NCI-H446 treated with DMSO at 0.1 percent for 48 hours (cell line): Measurements from ENCODE around the gene TMEM255B.
"Not testable (repeated sequence)": the region's sequence is repeated elsewhere in the genome, so short reads cannot be mapped to it uniquely, and the experiment has no call there.

Experiments used
- DNase-seq: peaks from one replicate; lab custom pipeline; 2025; lab: John Stamatoyannopoulos, UW

Gene TMEM255B

GRCh38 chr13:113749507-113749906 lies 9.5 kb upstream of the TMEM255B start:
- DNase-seq: no peak

DNA sequence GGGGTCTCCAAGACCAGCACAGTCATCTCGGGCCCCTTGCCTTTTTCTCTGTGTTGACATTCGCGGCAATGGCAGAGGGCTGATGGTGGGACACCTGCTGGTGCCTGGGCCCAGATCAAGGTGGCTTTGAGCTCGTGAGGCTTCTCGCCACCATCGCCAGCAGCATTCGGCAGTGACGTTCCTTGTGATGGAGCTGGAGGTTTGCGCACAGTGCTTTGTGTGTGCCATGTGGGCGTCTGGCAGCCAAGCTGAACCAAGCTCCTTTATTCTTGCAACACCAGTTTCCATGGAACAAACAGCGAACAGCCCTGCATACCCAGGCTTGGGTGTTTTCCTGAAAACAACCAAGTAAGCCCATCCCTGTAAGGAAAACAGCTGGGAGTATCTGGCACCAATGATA lies 9.1 kb upstream of the TMEM255B start:
- no peak for DNase-seq

- DNase-seq: no peak
Measured at GRCh38 chr13:113750554-113751399, 8.2 kb upstream of the TMEM255B start.

DNA sequence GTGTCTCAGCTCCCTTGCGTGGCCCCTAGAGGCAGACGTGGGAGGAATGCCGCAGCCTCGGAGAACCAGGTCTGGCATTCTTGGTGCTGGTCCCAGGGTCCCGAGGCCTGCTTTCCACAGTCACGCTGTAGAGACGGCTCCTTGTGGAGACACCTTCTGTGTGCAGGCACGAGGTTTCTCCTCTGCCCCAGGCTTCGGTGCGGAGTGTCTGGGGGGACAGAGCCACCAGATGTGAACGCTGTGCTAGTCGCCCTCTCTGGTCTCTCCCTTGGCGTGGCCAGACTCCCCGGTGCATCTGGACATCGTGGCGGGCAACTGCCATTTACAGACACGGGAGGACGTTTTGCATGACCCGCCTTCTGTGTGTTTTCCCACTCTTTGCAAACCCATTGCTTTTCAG lies 7.5 kb upstream of the TMEM255B start:
- no peak for DNase-seq

DNA sequence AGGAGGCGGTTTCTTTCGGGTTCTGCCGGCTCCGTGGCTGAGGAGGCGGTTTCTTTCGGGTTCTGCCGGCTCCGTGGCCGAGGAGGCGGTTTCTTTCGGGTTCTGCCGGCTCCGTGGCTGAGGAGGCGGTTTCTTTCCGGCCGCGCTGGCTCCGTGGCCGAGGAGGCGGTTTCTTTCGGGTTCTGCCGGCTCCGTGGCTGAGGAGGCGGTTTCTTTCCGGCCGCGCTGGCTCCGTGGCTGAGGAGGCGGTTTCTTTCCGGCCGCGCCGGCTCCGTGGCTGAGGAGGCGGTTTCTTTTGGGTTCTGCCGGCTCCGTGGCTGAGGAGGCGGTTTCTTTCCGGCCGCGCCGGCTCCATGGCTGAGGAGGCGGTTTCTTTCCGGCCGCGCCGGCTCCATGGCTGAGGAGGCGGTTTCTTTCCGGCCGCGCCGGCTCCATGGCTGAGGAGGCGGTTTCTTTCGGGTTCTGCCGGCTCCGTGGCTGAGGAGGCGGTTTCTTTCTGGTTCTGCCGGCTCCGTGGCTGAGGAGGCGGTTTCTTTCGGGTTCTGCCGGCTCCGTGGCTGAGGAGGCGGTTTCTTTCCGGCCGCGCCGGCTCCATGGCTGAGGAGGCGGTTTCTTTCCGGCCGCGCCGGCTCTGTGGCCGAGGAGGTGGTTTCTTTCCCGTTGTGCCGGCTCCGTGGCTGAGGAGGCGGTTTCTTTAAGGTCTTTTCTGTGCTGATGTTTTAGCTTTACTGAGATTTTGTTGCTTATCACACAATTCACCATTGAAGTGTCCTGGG lies 6.6 kb upstream of the TMEM255B start:
- not testable (repeated sequence) for DNase-seq

- no peak for DNase-seq
Measured at GRCh38 chr13:113753171-113753570, 5.9 kb upstream of the TMEM255B start.

GRCh38 chr13:113754242-113754641 lies 4.8 kb upstream of the TMEM255B start:
- DNase-seq: no peak

DNA sequence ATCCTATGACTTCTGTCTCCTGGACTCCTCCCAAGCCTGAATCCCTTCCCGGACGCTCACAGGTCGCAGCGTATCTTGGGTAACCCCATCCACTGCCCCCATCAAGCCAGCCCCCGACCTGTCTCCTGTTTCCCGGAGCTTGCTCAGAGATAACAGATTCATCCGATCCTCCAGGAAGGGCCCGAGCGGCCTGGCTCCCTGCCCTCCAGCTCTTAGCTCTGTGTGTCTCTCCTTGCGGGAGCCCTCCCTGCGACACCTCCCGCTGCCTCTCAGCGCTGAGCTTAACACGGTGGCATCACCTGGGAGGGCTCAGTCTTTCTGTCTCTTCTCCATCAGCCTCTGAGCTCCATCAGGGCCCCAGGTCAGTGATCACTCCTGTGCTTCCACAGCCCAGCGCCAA lies 4.3 kb upstream of the TMEM255B start:
- no peak for DNase-seq

GRCh38 chr13:113756441-113757097 lies 2.5 kb upstream of the TMEM255B start:
- no peak for DNase-seq

DNA sequence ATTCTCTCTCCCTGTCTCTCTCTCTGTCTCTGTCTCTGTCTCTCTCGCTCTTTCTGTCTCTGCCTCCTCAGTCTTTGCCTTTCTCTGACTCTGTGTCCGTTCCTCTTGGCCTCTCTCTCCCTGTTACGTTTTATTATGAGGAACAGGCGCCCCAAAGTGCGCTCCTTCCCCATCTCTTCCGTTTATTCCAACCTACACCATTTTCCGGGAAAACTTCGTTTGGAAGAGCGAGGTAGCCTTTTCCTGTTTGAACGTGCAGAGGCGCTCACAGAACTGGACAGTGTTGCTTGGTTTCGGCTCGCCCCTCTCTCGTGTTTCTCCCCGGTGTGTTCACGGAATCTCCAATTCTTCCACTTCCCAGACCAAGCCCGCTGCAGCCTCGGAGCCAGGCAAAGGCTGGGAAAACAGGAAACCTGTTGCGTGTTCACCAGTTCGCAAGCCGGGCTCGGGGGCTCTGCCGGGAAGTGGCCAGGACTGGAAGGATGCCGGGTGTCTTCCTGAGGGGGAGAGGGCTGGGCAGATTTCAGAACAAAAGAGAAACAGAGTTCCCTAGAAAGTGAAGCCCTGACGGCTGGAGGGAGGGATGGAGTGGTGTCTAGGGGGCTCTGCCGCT lies 605 bp downstream of the TMEM255B start:
- DNase-seq: no peak

DNA sequence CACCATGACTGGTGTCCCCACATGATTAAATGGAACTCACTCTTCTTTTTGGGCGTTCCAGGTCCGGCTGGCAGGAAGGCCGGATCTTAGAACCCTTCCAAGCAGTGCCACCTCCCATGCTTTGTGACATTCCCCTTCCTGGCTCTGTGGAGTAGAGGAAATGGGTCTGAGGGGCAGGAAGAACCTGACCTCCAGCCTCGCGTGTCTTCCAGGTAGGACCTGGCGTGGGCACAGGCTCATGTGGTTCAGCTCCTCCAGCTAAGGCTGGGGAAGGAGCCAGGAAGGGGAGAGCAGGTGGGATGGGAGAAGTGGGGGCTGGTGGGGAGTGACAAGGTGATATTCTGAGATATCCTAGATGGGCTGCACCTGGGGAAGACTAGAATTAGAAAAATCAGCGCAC lies 2.1 kb downstream of the TMEM255B start:
- no peak for DNase-seq

- DNase-seq: no peak
Measured at GRCh38 chr13:113762075-113762474, 3.0 kb downstream of the TMEM255B start.

GRCh38 chr13:113762538-113762937 lies 3.5 kb downstream of the TMEM255B start:
- no peak for DNase-seq

GRCh38 chr13:113763254-113763653 lies 4.2 kb downstream of the TMEM255B start:
- DNase-seq: no peak

DNA sequence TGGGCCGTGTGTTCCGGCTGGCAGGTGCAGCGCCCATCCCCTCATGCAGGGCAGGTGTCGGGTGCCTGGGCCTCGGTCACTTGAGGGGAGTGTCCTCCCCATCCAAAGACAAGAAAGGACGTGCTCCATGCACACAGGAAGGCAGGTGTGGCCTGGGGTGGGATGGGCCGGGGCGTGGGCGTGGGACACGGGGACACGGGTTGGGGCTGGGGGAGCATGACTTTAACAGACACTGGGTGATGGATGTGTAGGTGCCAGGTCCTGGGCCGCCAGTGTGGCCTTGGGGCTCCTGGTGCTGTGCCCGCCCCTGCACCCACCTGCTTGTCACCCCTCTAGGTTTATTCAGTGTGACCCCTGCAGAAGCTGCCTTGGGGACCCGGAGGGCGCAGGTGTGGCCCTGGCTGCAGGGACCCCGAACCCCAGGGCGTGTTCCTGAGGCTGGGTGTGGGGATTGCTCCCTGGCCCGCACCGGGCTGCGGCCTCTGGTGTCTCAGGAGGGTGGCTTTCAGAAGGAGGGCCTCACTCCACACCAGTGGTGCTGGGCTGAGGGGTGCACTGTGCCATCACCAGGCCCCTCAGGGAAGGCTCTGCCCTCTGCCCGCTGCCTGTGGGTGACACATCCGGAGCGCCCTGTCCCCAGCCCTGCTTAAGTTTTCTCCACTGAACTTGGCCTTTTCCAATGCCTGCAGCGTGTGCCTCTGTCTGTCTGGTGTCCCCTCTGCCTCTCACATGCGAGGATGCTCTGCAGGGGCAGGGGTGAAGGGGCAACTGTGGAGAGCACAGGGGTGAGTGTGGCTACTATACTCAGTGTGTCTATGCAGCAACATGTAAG lies 5.2 kb downstream of the TMEM255B start:
- no peak for DNase-seq

DNA sequence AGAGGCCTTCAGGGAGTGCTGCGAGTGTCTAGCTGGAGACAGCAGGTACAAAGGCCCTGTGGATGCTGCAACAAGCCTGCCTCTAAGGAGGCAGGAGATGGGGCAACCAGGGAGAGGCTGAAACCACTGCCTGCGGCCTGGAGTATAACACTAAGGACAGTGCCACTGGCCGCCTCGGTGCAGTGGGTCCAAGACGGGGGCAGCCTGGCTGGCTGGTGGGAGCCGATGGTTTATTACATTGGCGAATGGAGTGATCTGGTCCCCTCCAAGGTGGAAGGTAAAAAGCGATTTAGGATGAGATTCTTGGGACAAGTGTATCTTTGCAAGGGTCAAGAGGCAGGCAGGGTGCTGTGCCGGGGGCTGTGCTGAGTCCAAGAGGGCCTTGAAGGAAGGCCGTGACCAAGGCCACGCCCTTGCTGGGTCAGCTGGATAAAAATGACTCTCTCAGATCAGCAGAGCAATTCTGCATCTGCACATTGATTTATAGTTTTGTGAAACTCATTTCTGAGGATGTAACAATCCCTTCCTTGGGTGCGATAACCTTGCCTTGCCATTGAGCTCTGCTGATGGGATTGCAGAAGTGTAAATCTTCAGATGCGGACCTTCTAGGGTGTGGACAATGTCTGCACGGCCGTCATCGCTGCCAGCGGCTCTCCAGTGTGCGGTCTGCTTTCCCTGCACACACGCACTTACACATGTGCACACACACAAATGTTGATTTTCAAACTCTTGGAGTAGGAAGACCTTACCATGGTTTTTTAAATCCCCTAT lies 6.0 kb downstream of the TMEM255B start:
- DNase-seq: no peak

GRCh38 chr13:113765564-113765910 lies 6.5 kb downstream of the TMEM255B start:
- no peak for DNase-seq

DNA sequence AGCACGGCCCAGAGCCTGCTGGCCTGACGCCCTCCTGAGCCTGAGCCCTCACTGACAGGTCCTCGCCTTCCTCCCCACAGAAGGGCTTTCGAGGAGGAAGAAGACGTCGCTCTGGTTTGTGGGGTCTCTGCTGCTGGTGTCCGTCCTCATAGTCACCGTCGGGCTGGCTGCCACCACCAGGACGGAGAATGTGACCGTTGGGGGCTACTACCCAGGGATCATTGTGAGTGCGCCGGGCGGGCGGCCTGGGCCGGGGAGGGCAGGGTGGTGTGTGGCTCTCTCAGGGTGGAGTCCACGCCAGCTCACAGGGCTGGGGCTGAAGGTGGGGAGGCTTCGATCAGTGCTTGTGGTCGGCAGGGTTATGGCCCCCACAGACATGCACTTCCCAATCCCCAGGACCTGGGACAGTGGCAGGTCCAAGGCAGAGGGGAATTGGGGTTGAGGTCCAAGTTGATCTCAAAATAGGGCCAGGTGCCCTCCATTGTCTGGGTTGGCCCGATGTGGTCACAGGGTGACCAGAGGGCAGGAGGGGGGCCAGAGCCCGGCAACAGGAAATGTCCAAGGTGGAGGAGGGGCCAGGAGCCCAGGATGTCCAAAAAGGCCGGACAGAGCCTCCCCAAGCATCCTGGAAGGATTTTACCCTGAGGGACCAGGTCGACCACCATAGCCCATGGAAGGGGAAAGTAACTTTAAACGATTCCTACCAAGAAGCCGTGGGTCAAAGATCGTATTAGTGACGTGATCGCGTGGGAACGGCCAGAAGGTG lies 7.2 kb downstream of the TMEM255B start:
- DNase-seq: no peak

- DNase-seq: no peak
Measured at GRCh38 chr13:113767366-113767765, 8.3 kb downstream of the TMEM255B start.
